Activated T-cell treated with anti-CD3 and anti-CD28 coated beads, Interleukin-2, amount 50 U/mL, for 24 hours (primary cell): ENCODE measurements around the gene WNT3.
"Not testable (repeated sequence)": the region's sequence is repeated elsewhere in the genome, so short reads cannot be mapped to it uniquely, and the experiment has no call there.

Experiments used
- DNase-seq: peaks from one replicate; pipeline ENCODE4 v3.0.0-alpha.2; 2020
- H3K27ac Mint-ChIP-seq: 2 replicates; pipeline ENCODE4 v1.8.0; 2020; ENCODE audit warnings: mild to moderate bottlenecking, mixed read lengths
- H3K27me3 Mint-ChIP-seq: 2 replicates; pipeline ENCODE4 v1.8.0; 2020; ENCODE audit warnings: mixed read lengths
- H3K36me3 Mint-ChIP-seq: 2 replicates; pipeline ENCODE4 v1.8.0; 2020; ENCODE audit warnings: low read depth, mixed read lengths
- H3K4me1 Mint-ChIP-seq: 2 replicates; pipeline ENCODE4 v1.8.0; 2020; ENCODE audit warnings: low read depth, mixed read lengths
- H3K4me3 Mint-ChIP-seq: 2 replicates; pipeline ENCODE4 v1.8.0; 2020; ENCODE audit warnings: mild to moderate bottlenecking, moderate library complexity, mixed read lengths
- H3K9me3 Mint-ChIP-seq: 2 replicates; pipeline ENCODE4 v1.8.0; 2020; ENCODE audit warnings: mixed read lengths

WNT3 gene

GRCh38 chr17:46764000-46764708 is 54.3 kb downstream of the WNT3 start:
- Mint-ChIP-seq H3K4me3 (no peak overlapping the region), H3K36me3 (peaks cover 1% of the 10 kb centered on the region)

DNA sequence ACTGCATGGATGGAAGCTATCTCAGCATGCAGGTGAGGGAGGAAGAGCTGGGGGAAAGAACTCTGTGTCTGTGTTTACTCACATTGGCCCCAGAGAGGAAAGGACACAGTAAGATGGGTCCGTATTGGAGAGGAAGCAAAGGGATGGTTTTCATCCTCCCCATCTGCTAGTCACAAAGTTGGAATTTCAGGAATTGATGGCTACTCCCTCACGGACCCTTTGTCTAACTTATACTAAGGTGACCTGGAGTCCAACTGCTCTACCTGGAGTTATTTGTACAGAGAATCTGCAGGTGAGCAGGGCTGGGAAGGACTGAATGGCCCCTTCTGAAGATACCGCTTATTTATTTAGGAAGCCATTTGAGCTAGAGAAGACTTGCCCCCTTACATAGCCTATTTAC is 55.1 kb downstream of the WNT3 start:
- H3K9me3 Mint-ChIP-seq: no peaks in the 10 kb centered on the region
- peaks cover 5% of the 10 kb centered on the region for H3K36me3 Mint-ChIP-seq
- DNase-seq: no peak
- H3K4me3 Mint-ChIP-seq: no peak overlapping the region
- no peak overlapping the region for H3K27ac Mint-ChIP-seq
- peaks cover 3% of the 10 kb centered on the region for H3K27me3 Mint-ChIP-seq
- no peaks in the 10 kb centered on the region for H3K4me1 Mint-ChIP-seq

More at GRCh38 chr17:46764000-46764708, 54.3 kb downstream of the WNT3 start:
- peaks cover 9% of the 10 kb centered on the region for H3K27me3 Mint-ChIP-seq
- no peak overlapping the region for H3K27ac Mint-ChIP-seq
- no peak for DNase-seq
- no peaks in the 10 kb centered on the region for H3K4me1 Mint-ChIP-seq
- H3K9me3 Mint-ChIP-seq: no peaks in the 10 kb centered on the region

DNA sequence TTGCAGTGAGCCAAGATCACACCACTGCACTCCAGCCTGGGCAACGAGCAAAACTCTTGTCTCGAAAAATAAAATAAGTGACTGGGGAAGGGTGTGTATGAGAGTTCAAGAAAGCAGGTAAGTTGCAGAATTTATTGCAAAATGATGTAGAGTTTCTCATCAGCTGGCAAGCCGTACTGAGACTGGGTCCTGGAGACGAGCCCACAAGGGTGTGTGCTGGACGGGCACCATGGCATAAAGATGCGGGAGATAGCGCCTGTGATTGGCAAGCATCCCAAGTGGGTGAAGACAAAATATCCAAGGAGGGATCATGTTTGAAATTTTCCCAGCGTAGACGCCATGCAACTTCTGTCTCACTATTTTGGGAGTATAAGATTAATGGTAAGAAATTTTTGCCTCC is 59.4 kb downstream of the WNT3 start:
- Mint-ChIP-seq H3K27me3 (no peaks in the 10 kb centered on the region), H3K4me3 (no peak overlapping the region), H3K36me3 (peaks cover 41% of the 10 kb centered on the region), H3K4me1 (no peaks in the 10 kb centered on the region), H3K9me3 (no peaks in the 10 kb centered on the region), H3K27ac (no peak overlapping the region)
- DNase-seq: no peak

DNA sequence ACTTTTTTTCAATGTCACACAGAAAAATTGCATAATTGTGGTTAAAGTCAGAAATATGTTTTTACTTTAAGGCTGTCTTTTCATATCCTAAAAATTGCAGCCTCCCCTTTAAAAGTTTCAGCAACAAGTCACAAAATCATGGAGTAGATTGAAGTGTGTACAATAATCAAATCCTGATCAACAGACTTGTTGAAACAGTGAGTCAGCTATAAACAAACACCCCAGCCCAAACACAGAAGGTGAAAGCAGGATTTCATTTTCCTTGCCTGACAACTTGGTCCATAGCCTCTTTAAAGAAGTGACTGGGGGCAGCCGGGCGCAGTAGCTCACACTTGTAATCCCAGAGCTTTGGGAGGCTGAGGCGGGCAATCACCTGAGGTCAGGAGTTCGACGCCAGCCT is 59.9 kb downstream of the WNT3 start:
- no peak for DNase-seq
- H3K4me3 Mint-ChIP-seq: no peak overlapping the region
- no peak overlapping the region for H3K27ac Mint-ChIP-seq
- H3K9me3 Mint-ChIP-seq: no peaks in the 10 kb centered on the region
- H3K27me3 Mint-ChIP-seq: no peaks in the 10 kb centered on the region
- H3K36me3 Mint-ChIP-seq: peaks cover 46% of the 10 kb centered on the region
- H3K4me1 Mint-ChIP-seq: no peaks in the 10 kb centered on the region

GRCh38 chr17:46757588-46757987 is 60.9 kb downstream of the WNT3 start:
- peaks cover 57% of the 10 kb centered on the region for H3K36me3 Mint-ChIP-seq
- not testable (repeated sequence) for H3K9me3 Mint-ChIP-seq, H3K27me3 Mint-ChIP-seq, H3K27ac Mint-ChIP-seq, H3K4me3 Mint-ChIP-seq, H3K4me1 Mint-ChIP-seq, DNase-seq

DNA sequence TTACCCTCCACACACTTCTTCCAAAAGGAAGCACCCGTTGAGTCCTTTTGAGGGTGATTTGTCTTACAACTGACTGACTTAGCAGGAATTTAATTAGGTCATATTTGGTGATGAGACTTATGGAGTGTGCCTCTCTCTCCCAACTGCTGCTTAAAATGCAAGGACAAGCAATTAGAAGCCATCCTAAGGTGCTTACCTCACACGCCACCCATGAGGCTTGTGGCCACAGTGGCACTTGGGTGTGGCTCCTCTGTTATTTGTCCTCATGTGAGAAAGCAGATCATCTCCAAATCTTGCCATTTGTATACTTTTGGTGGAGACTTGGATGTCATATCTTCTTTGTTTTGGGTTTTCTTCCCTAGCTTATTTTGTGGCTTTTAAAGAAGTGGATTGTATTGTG is 61.6 kb downstream of the WNT3 start:
- H3K27ac Mint-ChIP-seq: no peak overlapping the region
- no peaks in the 10 kb centered on the region for H3K9me3 Mint-ChIP-seq
- H3K36me3 Mint-ChIP-seq: peaks cover 62% of the 10 kb centered on the region
- H3K27me3 Mint-ChIP-seq: no peaks in the 10 kb centered on the region
- no peak overlapping the region for H3K4me3 Mint-ChIP-seq
- no peaks in the 10 kb centered on the region for H3K4me1 Mint-ChIP-seq
- DNase-seq: no peak

DNA sequence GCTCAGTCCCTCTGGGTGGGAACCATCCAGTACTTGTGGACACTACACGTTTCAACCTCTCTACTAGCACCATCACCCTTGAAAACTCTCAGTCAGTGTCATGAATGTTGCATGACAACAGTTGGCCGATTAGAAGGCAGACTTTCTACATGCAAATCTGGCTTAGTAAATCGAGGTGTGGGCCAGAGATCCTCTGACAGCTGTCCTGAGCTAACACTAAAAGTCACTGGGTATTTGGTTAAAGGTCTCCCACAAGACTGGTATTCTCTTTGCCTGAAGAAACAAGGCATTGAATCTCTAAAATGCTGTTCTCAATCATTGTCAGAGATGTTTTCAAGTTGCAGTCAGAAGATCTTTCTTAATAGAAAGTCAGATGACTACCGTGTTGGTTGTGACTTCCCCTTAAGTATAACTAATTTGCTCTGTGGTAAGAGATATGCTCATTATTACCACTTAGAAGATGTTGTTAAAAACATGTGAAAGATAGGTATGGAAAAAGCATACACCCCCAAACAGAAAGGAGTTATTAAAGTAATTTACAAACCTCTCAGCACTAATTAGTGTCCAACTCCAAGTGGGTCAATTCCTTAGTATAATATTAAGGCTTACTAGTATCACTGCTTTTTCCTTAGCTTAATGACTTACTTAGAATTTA is 62.3 kb downstream of the WNT3 start:
- no peaks in the 10 kb centered on the region for H3K27me3 Mint-ChIP-seq
- no peak for DNase-seq
- H3K36me3 Mint-ChIP-seq: peaks cover 69% of the 10 kb centered on the region
- no peak overlapping the region for H3K4me3 Mint-ChIP-seq
- H3K27ac Mint-ChIP-seq: no peak overlapping the region
- H3K4me1 Mint-ChIP-seq: no peaks in the 10 kb centered on the region
- H3K9me3 Mint-ChIP-seq: no peaks in the 10 kb centered on the region

GRCh38 chr17:46753776-46754175 is 64.7 kb downstream of the WNT3 start:
- no peak for DNase-seq
- no peaks in the 10 kb centered on the region for H3K27me3 Mint-ChIP-seq
- peaks cover 76% of the 10 kb centered on the region for H3K36me3 Mint-ChIP-seq
- H3K9me3 Mint-ChIP-seq: no peaks in the 10 kb centered on the region
- no peaks in the 10 kb centered on the region for H3K4me1 Mint-ChIP-seq
- no peak overlapping the region for H3K27ac Mint-ChIP-seq
- H3K4me3 Mint-ChIP-seq: no peak overlapping the region

DNA sequence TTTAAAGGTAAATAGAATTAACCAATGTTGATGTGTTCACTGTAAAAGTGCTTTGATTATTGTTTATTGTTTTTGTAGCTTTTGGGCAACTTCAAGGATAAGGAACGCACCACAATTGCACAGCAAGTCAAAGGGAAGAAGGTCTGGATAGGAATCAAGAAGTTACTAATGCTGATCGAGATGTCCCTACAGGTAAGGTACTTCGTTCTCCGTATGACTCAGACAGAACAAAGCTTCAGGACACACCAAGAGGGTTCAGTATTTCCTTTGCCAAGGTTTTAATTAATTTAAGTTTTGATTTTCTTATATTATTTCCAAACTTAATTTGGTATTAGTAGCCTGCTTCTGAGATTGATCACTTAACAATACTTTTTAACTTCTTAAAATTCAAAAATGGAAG is 67.1 kb downstream of the WNT3 start:
- H3K27ac Mint-ChIP-seq: no peak overlapping the region
- no peak for DNase-seq
- H3K4me3 Mint-ChIP-seq: no peak overlapping the region
- H3K4me1 Mint-ChIP-seq: no peaks in the 10 kb centered on the region
- no peaks in the 10 kb centered on the region for H3K27me3 Mint-ChIP-seq
- H3K9me3 Mint-ChIP-seq: no peaks in the 10 kb centered on the region
- peaks cover 69% of the 10 kb centered on the region for H3K36me3 Mint-ChIP-seq

DNA sequence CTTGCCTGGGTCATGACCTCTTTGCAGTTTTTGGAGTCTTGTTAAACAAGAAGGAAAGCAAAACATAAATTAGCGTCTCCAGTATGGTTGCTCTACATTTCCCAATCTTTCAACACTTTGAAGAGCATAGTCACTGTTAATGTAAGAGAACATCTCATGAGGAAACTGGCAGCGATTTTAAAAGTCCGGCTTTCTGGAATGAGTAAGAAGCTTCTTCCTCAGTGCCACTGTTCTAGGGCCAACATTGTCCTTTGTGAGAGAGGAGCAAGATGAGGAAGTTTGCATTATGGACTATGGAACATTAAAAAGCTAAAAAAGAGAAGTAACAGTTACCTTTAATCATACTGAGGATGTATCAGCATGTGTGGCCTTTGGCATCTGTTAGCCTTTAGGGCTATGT is 73.1 kb downstream of the WNT3 start:
- no peaks in the 10 kb centered on the region for H3K9me3 Mint-ChIP-seq
- no peak for DNase-seq
- no peak overlapping the region for H3K27ac Mint-ChIP-seq
- no peaks in the 10 kb centered on the region for H3K27me3 Mint-ChIP-seq
- peaks cover 6% of the 10 kb centered on the region for H3K4me1 Mint-ChIP-seq
- peaks cover 23% of the 10 kb centered on the region for H3K36me3 Mint-ChIP-seq
- H3K4me3 Mint-ChIP-seq: no peak overlapping the region

DNA sequence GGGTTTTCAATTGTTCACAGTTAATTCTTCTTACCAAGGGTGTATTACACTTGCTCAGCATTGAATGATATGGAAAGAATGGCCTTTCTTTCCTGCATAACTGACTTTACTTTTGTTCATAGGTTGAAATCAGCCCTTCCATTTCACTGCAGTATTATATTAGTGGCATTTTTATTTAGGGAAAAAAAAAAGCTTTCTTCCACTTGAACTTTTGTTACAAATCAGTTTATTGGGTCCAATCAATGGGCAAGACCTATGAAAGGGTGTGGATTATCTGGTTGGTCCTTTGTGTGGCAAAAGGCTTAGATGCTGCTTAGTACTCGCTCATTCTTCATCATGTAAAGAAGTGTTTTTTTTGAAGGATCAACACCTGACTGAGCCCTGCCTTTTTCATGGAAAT is 74.1 kb downstream of the WNT3 start:
- Mint-ChIP-seq H3K27ac (no peak overlapping the region), H3K4me3 (no peak overlapping the region), H3K36me3 (peaks cover 20% of the 10 kb centered on the region)

GRCh38 chr17:46742565-46743270 is 75.8 kb downstream of the WNT3 start:
- no peak for DNase-seq
- Mint-ChIP-seq H3K27me3 (no peaks in the 10 kb centered on the region), H3K36me3 (peaks cover 17% of the 10 kb centered on the region), H3K4me1 (peaks cover 6% of the 10 kb centered on the region), H3K27ac (no peak overlapping the region), H3K9me3 (no peaks in the 10 kb centered on the region), H3K4me3 (no peak overlapping the region)

More for the DNA sequence above, 74.1 kb downstream of the WNT3 start:
- peaks cover 6% of the 10 kb centered on the region for H3K4me1 Mint-ChIP-seq
- H3K27me3 Mint-ChIP-seq: no peaks in the 10 kb centered on the region
- no peak for DNase-seq
- H3K9me3 Mint-ChIP-seq: no peaks in the 10 kb centered on the region

DNA sequence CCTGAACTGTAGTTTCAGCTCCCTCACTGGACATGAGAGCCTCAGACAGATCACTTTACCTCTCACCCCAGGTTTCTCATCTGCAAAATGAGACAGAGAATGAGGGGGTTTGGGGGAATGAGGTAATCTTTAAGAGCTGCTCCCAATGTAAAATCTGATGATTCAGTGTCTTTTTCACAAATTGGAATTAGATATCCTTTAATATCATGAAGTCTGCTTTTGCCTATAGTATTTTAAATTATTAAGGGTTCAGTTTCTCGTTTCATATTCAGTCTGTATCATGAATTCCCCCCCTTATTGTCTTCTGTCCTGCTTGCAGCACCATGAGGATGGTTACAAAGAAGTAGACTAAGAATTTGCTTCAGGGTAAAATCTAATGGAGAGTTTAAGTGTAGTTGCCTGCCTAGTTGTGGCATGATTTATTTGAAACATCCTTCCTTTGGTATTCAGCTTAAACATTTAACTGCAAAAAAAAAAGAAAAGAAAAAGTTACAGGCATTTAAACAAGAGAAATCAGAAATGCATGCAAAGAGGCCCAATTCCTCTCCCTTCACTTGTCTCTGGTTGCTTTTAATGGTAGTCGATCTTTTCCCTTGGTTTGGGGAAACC is 77.3 kb downstream of the WNT3 start:
- peaks cover 15% of the 10 kb centered on the region for H3K36me3 Mint-ChIP-seq

GRCh38 chr17:46739982-46740381 is 78.5 kb downstream of the WNT3 start:
- no peak for DNase-seq
- no peak overlapping the region for H3K4me3 Mint-ChIP-seq
- H3K36me3 Mint-ChIP-seq: peaks cover 15% of the 10 kb centered on the region
- peaks cover 6% of the 10 kb centered on the region for H3K4me1 Mint-ChIP-seq
- no peak overlapping the region for H3K27ac Mint-ChIP-seq
- H3K27me3 Mint-ChIP-seq: no peaks in the 10 kb centered on the region
- no peaks in the 10 kb centered on the region for H3K9me3 Mint-ChIP-seq

More for the DNA sequence above, 77.3 kb downstream of the WNT3 start:
- no peaks in the 10 kb centered on the region for H3K9me3 Mint-ChIP-seq
- no peak overlapping the region for H3K27ac Mint-ChIP-seq
- DNase-seq: no peak
- H3K27me3 Mint-ChIP-seq: no peaks in the 10 kb centered on the region
- H3K4me1 Mint-ChIP-seq: peaks cover 6% of the 10 kb centered on the region
- no peak overlapping the region for H3K4me3 Mint-ChIP-seq

DNA sequence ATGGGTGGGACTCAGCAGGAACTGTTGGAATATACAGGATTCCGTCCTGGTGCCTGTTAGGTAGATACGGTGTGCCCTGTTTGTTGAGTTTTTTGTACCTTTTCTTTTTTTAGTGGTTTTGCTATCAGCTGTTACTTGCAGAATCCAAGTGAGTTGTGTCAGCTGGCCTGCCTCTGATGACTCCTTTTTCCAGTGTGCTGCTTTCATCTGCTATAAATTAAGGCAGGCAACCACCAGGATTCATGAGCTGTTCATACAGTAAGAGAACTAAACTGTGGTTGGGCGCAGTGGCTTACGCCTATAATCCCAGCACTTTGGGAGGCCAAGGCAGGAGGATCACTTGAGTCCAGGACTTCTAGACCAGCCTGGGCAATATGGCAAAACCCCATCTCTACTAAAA is 79.9 kb downstream of the WNT3 start:
- no peak overlapping the region for H3K27ac Mint-ChIP-seq
- H3K4me1 Mint-ChIP-seq: peaks cover 10% of the 10 kb centered on the region
- H3K4me3 Mint-ChIP-seq: no peak overlapping the region
- H3K27me3 Mint-ChIP-seq: no peaks in the 10 kb centered on the region
- peaks cover 18% of the 10 kb centered on the region for H3K36me3 Mint-ChIP-seq
- no peak for DNase-seq
- no peaks in the 10 kb centered on the region for H3K9me3 Mint-ChIP-seq
